CD1c-positive myeloid dendritic cell (primary cell): ENCODE measurements around the gene ABHD8.
A peak's percentile ranks its signal among the peaks of the same experiment; 100 is the strongest.

Source experiments
- DNase-seq: peaks from one replicate; pipeline ENCODE4 v3.0.0-alpha.2; 2016; ENCODE audit errors: extremely low spot score

Gene ABHD8

DNA sequence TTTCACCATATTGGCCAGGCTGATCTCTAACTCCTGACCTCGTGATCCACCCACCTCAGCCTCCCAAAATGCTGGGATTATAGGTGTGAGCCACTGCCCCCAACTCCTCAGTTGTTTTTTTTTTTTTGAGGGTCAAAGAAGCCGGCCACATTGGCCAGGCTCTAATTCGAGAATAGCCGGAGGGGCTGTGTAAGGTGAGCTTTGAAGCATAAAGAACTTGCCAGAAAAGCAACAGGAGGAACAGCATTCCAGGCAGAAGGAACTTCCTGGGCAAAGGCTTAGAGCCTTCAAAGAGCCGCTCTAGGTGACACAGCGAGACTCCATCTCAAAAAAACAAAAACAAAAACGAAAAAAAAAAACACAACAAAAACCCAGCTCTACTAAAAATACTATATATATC lies 37.2 kb downstream of the ABHD8 start:
- no peak for DNase-seq

GRCh38 chr19:17264641-17264979 lies 38.6 kb downstream of the ABHD8 start, which contains the start of gene USHBP1:
USHBP1 (minus strand) TSS chr19:17264745; CDS start chr19:17264299, 446 bp downstream.
- no peak for DNase-seq

DNA sequence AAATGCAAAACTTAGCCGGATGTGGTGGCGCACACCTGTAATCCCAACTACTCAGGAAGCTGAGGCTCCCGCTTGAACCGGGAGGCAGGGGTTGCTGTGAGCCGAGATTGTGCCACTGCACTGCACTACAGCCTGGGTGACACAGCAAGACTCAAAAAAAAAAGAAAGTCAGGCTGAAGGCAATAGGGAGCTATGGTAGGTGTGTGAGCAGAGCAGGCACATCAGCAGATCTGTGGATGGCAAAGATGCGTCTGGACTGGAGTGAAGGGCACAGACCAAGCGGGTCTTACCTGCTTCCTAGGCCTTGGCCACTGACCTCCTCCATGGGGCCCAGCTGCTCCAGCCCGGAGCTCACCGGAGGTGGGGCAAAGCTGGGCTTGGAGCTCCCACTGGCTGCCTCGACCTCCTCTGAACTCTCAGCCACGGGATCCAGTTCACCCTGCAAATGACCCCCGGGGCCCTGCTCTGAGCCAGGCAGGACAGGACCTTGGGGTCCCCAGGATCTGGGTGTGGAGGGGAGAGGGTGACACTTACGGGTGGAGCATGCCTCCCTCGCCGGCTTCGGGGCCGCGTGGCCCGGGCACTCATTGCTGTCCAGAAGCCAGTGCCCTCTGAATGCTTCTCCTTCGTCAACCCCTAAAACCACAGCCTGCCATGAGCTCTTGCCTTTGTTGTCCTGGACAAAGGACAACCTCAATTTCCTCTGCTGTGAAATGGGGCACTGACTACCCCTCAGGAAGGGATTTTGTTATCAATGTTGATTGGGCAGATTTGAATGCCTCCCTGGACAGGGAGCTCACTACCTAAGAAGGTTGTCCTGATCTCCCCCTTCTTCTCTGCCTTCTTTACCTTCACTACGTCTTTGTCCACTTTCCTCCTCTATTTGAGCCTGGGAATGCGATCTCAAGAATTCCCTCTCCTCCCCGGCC lies 39.2 kb downstream of the ABHD8 start:
- DNase-seq: no peak

DNA sequence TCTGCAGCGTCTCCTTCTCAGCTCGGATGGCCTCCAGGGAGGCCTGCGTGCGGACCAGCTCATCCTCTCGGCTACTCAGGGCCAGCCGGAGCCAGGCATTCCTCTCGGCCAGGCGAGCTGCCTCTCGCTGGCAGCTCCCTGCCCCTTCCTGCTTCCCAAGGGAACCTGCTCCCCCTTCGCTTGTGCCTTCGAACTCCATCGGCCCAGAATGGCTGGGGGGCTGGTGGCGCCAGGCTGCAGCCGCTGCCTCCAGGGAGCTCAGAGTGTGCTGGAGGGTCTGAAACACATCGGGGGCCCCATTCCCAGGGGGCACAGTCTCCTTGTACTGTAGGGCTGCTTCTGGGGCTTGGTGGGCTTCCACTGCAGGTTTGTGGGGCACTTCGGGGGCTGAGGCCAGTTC lies 40.7 kb downstream of the ABHD8 start:
- DNase-seq: no peak

DNA sequence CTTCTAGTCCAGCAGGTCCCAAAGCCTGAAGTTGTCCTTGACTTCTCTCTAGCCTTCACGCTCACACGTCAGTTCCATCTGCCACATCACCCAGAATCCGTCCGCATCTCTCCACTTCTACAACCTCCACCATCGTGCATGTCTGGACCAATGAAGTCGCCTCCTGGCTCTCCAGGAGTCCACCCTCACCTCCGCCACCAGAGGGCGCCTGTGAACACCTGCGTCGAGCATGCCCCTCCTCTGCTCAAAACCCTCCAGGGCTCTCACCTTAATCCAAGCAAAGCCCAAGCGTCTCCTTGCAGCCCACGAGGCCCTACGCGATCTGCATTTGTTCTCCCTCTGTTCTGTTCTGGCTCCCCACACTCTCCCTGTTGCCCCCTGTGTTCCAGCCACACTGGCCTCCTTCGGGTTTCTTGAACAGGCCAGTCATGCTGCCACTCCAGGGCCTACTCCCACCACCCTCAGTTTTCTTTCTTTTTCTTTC lies 42.3 kb downstream of the ABHD8 start:
- peak; percentile 91 for DNase-seq

DNA sequence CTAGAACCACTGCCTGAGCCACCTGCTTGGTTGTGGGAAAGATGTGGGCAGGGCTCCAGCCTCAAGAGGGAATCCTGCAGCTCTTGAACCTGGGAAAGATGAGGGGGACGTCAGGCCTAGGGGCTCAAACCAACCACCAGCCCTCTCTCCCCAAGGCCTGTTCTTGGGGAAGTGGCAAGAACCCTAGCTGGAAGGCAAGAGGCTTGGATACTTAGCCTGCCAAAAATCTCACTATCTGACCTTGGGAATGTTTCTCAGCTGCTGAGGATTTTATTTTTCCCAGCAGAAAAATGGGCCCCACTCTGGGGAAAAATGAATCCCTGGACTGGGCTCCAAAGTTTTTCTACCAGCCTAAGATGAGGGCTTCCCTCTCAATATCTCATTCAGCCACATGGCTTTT lies 43.3 kb downstream of the ABHD8 start:
- DNase-seq: no peak

- DNase-seq: no peak
These were observed 44.0 kb downstream of the ABHD8 start for GRCh38 chr19:17259118-17259780.

DNA sequence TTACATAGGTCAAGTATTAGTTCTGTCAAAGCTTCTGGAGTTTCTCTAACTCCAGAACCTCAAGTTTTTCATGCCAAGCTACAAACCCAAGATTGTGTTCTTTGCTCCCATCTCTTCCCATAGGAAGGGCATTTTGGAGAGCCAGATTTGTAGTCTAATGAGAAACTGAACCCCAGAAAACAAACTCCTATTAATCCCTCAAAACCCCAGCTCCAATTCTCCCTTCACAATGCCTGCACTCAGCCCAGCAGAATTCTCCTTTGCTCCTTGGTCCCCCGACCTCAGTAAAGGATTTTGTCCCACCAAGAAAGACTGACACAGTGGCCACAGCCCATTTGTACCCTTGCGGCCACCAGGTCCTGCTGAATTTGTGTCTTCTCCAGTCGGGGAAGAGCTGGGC lies 47.1 kb downstream of the ABHD8 start:
- no peak for DNase-seq

- no peak for DNase-seq
These were observed 48.0 kb downstream of the ABHD8 start for GRCh38 chr19:17255150-17255621.

GRCh38 chr19:17254636-17255035 lies 48.6 kb downstream of the ABHD8 start:
- no peak for DNase-seq

DNA sequence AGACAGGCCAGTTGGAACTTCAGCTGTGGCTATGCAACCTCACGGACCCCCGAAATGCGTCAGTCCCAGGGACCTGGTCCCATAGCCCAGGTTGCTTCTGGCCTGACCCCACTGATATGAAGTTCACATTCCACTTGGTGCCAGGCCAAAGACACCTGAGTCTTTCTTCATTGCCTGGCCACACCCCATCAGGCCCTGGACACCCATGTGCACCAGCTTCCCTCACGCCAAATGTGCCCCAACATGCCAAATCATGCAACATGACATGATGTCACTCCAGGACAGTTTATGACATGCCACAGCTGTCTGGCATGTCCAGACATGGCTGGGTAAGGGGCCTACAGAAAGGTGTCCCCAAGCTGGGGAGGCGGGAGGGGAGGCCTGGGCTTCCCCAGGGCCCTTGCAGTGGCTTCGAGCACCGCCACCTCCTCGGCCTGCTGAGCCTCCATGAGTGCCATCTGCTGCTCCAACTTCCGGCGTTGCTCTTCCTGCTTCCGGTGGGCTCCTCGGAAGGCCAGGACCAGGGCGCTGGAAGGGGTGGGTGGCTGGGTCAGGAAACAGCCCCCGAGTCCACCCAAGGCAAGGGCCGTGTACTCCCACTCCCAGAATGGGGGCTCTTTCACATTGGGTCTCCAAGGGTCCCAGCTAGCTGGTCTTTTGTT lies 53.2 kb downstream of the ABHD8 start:
- DNase-seq: no peak

GRCh38 chr19:17248011-17248776 lies 55.0 kb downstream of the ABHD8 start:
- no peak for DNase-seq

- peak; percentile 34 for DNase-seq
These were observed 56.4 kb downstream of the ABHD8 start for GRCh38 chr19:17246681-17247425.

DNA sequence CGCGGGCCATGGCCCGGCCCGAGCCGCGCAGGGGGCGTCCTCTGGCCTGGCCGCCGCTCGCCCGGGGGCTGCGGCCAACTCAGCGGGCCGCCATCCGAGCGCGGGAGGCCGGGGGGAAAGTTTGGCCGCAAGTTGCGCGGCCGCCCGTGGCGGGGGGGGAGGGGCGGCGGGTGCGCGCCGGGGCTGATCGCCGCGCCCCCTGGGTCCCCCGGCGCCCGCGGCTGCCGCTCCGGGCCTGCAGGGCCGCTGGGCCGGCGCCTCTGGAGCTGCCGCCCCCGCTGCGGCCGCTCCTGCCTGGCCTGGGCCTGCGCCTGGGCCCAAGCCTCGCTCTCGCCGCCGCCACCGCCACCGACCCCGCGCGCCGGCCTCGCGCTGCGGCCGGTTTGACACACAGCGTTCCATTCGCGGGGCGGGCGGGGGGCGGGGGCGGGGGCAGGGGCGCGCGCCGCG lies 57.7 kb downstream of the ABHD8 start, which contains the start of gene NR2F6:
Gene NR2F6, minus strand, starts transcription at position 385 of the 450 bp plus-strand sequence. CDS start 699 bp downstream, outside the sequence.
- DNase-seq: peak; percentile 81

GRCh38 chr19:17244618-17245534 lies 58.3 kb downstream of the ABHD8 start:
- peak; percentile 32 for DNase-seq

DNA sequence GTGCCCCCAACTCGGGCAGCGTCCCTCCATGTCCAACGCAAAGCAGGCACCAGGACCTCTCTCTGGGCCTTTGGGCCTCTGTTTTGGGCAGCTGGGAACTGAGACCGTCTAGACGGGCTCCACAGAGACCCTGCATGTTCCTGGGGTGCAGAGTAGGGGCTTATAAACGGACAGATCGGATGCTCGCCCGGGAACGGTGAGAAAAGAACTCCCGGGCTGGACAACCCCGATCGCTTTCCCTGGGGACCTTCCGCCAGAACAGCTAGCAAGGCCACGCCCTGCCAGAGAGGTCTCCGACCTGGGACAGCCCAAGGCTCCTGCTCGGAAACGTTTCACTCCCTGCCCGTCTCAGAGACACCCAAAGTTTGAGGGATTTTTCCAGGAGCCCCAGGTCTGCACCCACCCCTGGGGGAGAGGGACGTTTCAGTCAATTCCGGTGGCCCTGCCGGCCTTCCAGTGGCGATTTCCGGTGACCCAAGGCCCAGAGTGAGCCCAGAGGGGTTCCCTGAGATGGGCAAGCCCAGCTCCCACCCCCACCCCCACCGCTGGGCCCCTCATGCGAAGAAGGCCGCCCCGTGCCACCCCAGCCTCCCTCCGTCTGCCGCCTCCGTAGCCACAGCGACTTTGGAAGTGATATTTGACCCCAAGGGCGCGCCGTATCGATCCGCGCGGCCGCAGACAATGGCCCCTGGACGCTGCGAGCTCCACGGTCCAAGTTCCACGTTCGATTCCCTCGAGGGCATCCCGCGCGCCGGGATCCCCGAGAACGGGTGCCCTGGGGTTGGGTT lies 59.2 kb downstream of the ABHD8 start:
- no peak for DNase-seq

GRCh38 chr19:17243211-17243829 lies 59.9 kb downstream of the ABHD8 start:
- no peak for DNase-seq
